Large intestine (tissue), 12 donors: Measurements from ENCODE around the gene WTAP. TPM values are rescaled to one million over a fixed set of nuclear protein-coding genes. Genes with fewer than 3 reads are reported as not detected.

Experiments used
- DNase-seq, 2 donors: peaks; one replicate each; pipeline versions ENCODE4 v3.0.0 to v3.0.0-alpha.2; 2013
- H3K27ac ChIP-seq: one replicate; pipeline ENCODE4 v1.5.1; 2013; ENCODE audit warnings: low read length
- H3K27me3 ChIP-seq: 2 replicates; pipeline ENCODE4 v1.6.1; 2013; ENCODE audit warnings: low read length; ENCODE audit not compliant: control insufficient read depth, insufficient read depth
- H3K36me3 ChIP-seq: 2 replicates; pipeline ENCODE4 v1.6.1; 2013; ENCODE audit warnings: low read length; ENCODE audit not compliant: control insufficient read depth, insufficient read depth
- H3K4me1 ChIP-seq: one replicate; pipeline ENCODE4 v1.6.1; 2013; ENCODE audit warnings: low read length; ENCODE audit not compliant: control insufficient read depth, insufficient read depth
- H3K4me3 ChIP-seq: one replicate; pipeline ENCODE4 v1.5.1; 2013; ENCODE audit warnings: low read length
- H3K9me3 ChIP-seq: one replicate; pipeline ENCODE4 v1.6.1; 2013; ENCODE audit warnings: mild to moderate bottlenecking, low read depth, low read length, moderate library complexity; ENCODE audit not compliant: control insufficient read depth
- WGBS: methylation state at CpG from one replicate; pipeline ENCODE4 v1.1.5; 2013; ENCODE audit warnings: low lambda C conversion rate; ENCODE audit not compliant: insufficient coverage; 5-methylcytosine and 5-hydroxymethylcytosine counted together
- long read RNA-seq, 11 donors: transcript quantifications; one replicate each; lab custom pipeline, GENCODE V29; 2026
- polyA plus RNA-seq: library from polyadenylated mRNA; unstranded; fragments of 120-200 nt; gene quantifications from one replicate; pipeline ENCODE4 v1.2.1, GENCODE V29; 2013

Gene WTAP
- 99.7 TPM for polyA plus RNA-seq
- long read RNA-seq, donor 1, transcript WTAP-201 (6 exons, 1,622 nt): major isoform, 9 of 26 reads
- long read RNA-seq, donor 1, partial matches to known transcripts: 12 of 26 reads
- long read RNA-seq, donor 1, other reads (novel, unspliced or antisense): 0 of 26 reads
- long read RNA-seq, donor 2, transcript WTAP-201 (6 exons, 1,622 nt): major isoform, 17 of 37 reads
- long read RNA-seq, donor 2, partial matches to known transcripts: 15 of 37 reads
- long read RNA-seq, donor 2, other reads (novel, unspliced or antisense): 0 of 37 reads
- long read RNA-seq, donor 3, transcript WTAP-201 (6 exons, 1,622 nt): major isoform, 26 of 56 reads
- long read RNA-seq, donor 3, partial matches to known transcripts: 25 of 56 reads
- long read RNA-seq, donor 3, other reads (novel, unspliced or antisense): 0 of 56 reads
- long read RNA-seq, donor 4, partial matches to known transcripts: 0 of 1 reads
- long read RNA-seq, donor 4, other reads (novel, unspliced or antisense): 0 of 1 reads
- long read RNA-seq, donor 5, transcript WTAP-201 (6 exons, 1,622 nt): major isoform, 12 of 26 reads
- long read RNA-seq, donor 5, partial matches to known transcripts: 12 of 26 reads
- long read RNA-seq, donor 5, other reads (novel, unspliced or antisense): 0 of 26 reads
- long read RNA-seq, donor 6, transcript WTAP-201 (6 exons, 1,622 nt): major isoform, 15 of 35 reads
- long read RNA-seq, donor 6, partial matches to known transcripts: 14 of 35 reads
- long read RNA-seq, donor 6, other reads (novel, unspliced or antisense): 0 of 35 reads
- long read RNA-seq, donor 7, transcript WTAP-201 (6 exons, 1,622 nt): major isoform, 8 of 22 reads
- long read RNA-seq, donor 7, partial matches to known transcripts: 8 of 22 reads
- long read RNA-seq, donor 7, other reads (novel, unspliced or antisense): 0 of 22 reads
- long read RNA-seq, donor 8, transcript WTAP-201 (6 exons, 1,622 nt): major isoform, 19 of 60 reads
- long read RNA-seq, donor 8, transcript WTAP-206 (8 exons, 2,109 nt): minor isoform, 8 of 60 reads
- long read RNA-seq, donor 8, partial matches to known transcripts: 28 of 60 reads
- long read RNA-seq, donor 8, other reads (novel, unspliced or antisense): 0 of 60 reads
- long read RNA-seq, donor 9, transcript WTAP-201 (6 exons, 1,622 nt): major isoform, 11 of 30 reads
- long read RNA-seq, donor 9, partial matches to known transcripts: 12 of 30 reads
- long read RNA-seq, donor 9, other reads (novel, unspliced or antisense): 0 of 30 reads
- long read RNA-seq, donor 10, transcript WTAP-201 (6 exons, 1,622 nt): major isoform, 16 of 33 reads
- long read RNA-seq, donor 10, partial matches to known transcripts: 11 of 33 reads
- long read RNA-seq, donor 10, other reads (novel, unspliced or antisense): 0 of 33 reads
- long read RNA-seq, donor 11, transcript WTAP-201 (6 exons, 1,622 nt): major isoform, 21 of 35 reads
- long read RNA-seq, donor 11, partial matches to known transcripts: 12 of 35 reads
- long read RNA-seq, donor 11, other reads (novel, unspliced or antisense): 0 of 35 reads

DNA sequence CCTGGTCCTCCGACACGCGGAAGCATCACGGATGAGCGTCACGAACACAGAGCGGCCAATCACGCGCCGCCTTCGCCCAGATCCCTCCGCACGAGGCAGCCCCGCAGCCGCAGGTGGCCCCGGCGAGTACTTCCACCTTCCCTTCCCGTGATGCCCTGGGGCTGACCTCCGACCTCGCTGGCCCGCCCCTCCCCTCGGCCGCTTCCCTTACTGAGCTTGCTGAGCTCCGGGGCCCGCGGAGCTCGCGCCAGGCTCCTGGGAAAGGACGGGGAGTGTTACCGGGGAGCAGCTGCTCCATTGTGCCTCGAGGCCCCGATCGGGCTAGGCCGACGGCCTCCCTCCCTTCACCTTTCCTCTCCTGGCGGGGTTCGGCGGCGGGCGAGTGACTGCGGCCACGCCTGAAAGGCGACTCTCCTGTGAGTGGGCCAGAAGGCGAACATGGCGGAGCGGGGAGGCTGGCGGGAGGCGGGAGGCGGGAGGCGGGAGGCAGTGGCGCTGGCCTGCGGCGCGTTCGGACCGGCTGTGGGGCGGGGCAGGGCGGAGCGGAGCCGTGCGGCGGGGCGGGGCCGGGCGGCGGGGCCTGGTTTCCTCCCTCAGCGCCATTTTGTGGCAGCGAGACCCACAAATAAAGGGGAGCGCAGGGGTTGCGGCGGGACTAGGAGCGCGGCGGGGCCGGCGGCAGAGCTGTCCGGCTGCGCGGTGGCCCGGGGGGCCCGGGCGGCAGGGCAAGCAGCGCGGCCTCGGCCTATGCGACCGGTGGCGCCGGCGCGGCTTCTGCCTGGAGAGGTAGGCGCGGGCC is at the start of gene WTAP:
Gene WTAP, plus strand, starts transcription at position 589 of the 799 bp plus-strand sequence. CDS start 8,760 bp downstream, outside the sequence.
- Histone ChIP-seq H3K9me3 (no peaks in the 10 kb centered on the region), H3K36me3 (no peaks in the 10 kb centered on the region), H3K27me3 (no peaks in the 10 kb centered on the region), H3K27ac (peak within 1 kb of the TSS; percentile 99), H3K4me3 (peak within 1 kb of the TSS; percentile 79), H3K4me1 (no peaks in the 10 kb centered on the region)
- no CpG with 5 or more reads among the region's 93 CpGs for WGBS
- peak; percentile 97 to 99 for DNase-seq

DNA sequence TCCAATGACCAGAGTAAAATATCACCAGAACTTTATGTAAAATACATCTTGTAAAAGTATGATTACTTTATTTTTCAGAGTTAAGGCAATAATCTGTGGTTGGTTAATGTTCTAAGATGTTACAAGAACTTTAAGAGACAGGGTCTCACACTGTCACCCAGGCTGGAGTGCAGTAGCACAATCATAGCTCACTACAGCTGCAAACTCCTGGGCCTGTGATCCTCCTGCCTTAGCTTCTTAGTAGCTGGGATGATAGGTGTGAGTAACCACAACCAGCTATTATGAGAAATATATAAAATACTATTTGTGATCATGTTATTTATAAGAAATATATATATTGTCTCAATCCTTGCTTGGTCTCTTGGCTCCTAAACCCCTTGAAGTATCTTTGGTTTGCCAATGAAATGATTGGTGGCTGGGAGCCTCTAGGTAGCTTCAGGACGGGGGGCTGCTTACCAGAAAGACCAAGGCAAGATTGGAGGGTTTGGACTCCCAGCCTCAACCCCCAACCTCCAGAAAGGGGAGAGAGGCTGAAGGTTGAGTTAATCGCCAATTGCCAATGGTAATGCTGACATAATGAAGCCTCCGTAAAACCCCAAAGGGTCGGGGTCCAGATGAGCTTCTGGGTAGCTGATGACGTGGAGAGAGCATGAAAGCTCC is 49.7 kb upstream of the WTAP start:
- no CpG with 5 or more reads among the region's 5 CpGs for WGBS
- Histone ChIP-seq H3K9me3 (no peaks in the 10 kb centered on the region), H3K4me1 (no peaks in the 10 kb centered on the region), H3K27me3 (no peaks in the 10 kb centered on the region), H3K4me3 (no peak overlapping the region), H3K27ac (no peak overlapping the region), H3K36me3 (peaks cover 26% of the 10 kb centered on the region)
- DNase-seq: no peak

DNA sequence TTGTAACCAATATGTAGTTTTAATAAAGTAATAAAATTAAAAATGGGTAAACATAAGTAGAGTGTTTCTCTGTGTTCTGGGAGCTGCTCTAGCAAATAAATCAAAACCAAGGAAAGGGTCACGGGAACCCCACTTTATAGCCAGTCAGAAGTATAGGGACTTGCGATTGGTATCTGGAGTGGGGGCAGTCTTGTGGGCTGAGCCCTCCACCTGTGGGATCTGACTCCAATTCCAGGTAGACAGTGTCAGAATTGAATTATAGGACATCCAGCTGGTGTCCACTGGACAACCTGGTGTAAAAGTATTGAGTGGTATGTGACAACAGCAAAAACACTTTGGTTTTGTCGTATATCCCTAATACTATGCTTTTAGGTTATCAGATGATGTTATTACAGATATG is 48.7 kb upstream of the WTAP start:
- DNase-seq: no peak
- Histone ChIP-seq H3K27me3 (no peaks in the 10 kb centered on the region), H3K9me3 (no peaks in the 10 kb centered on the region), H3K4me1 (no peaks in the 10 kb centered on the region), H3K27ac (no peak overlapping the region), H3K4me3 (no peak overlapping the region), H3K36me3 (peaks cover 34% of the 10 kb centered on the region)
- no CpG with 5 or more reads among the region's 3 CpGs for WGBS

DNA sequence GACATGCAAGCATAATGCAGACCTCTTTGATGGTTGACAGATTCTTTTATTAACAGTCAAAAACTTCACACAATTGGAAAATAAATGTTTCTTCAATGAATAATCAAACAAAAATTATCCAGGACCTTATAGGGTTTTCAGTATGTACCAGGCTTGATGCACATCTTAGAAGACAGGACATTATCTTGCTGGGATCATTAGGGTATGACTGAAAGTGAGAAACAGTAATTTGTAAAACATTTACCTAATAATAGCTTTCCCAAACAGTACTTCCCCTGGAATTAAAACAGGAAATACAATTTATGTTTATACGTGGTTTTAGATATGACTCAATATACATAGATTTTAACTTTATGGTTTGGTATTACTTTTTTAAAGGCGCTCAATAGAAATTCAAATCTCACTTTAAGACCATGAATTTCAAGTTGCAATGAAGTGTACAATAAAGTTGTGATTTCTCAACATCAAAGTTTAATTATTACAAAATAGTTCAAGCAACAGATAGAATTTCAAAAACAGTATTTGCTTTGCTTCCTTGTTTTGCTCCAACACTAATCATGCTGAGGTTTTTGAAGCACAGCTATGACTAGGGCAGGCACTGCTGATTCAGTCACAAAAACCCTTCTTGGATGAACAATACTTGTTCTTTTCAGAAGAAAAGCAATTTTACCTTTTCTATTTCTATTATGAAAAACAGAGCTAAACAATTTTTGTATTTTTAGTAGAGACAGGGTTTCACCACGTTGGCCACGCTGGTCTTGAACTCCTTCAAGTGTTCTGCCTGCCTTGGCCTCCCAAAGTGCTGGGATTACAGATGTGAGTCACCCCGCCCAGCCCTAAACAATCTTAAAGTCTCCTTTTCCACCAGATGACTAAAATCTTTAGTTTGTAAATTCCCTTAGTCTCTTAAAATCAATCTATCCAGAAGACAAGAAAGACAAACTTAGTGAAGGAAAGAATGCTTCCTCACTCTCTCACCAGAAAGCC is 47.9 kb upstream of the WTAP start:
- no peaks in the 10 kb centered on the region for H3K4me1 ChIP-seq
- H3K9me3 ChIP-seq: no peaks in the 10 kb centered on the region
- WGBS: 50% methylated on average over 1 of the region's 5 CpGs
- H3K4me3 ChIP-seq: no peak overlapping the region
- H3K27me3 ChIP-seq: no peaks in the 10 kb centered on the region
- H3K27ac ChIP-seq: no peak overlapping the region
- no peak for DNase-seq
- peaks cover 38% of the 10 kb centered on the region for H3K36me3 ChIP-seq

DNA sequence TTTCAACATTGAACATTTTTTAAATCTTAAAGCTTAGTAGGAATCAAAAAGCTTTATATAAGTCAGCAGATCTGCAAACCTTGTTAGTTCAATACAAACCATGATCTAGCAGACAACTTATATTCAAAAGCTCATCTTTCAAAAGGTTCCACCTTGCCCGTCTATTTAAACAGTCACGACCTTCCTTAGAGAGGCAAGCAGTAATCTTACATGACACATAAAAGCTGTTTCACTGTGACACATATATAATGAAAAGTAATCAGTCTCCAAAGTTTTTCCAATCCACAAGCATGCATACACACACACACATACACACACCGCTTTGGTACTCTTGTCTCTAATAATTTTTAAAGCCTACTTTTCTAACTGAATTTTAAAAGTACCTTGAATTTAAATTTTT is 47.2 kb upstream of the WTAP start:
- no peak for DNase-seq
- H3K4me3 ChIP-seq: no peak overlapping the region
- no peaks in the 10 kb centered on the region for H3K9me3 ChIP-seq
- no peaks in the 10 kb centered on the region for H3K27me3 ChIP-seq
- H3K27ac ChIP-seq: no peak overlapping the region
- no CpG with 5 or more reads among the region's 3 CpGs for WGBS
- no peaks in the 10 kb centered on the region for H3K4me1 ChIP-seq
- peaks cover 42% of the 10 kb centered on the region for H3K36me3 ChIP-seq

DNA sequence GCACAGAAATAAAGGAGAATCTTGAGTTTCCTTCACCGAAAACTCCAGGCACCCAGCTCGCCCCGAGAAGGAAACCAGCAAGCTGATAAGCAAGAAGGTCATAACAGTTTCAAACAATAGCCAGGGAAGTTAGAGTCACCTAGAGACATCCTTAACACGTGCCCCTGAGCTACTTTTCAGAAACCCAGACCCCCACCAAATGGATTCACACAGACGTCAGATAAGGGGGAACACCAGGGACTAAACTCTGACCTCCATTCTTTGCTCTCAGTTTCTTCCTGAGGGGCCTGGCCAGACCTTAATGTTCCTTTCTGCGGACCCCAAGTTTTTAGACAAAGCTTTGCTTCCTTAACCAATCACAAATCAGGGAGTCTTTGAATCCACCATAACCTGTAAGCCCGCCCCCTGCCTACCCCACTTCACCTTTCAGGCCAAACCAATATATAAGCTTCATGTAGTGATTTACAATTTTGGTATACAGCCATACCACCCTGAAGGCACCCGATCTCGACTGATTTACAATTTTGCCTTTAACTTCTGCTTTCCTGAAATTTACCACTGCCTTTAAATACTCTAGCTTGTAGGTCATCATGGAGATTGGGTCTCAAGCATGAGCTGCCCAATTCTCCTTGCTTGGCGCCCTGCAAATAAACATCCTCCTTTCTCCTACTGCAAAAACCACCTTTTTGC is 46.0 kb upstream of the WTAP start:
- Histone ChIP-seq H3K9me3 (no peaks in the 10 kb centered on the region), H3K4me3 (no peak overlapping the region), H3K4me1 (no peaks in the 10 kb centered on the region), H3K27ac (no peak overlapping the region), H3K27me3 (no peaks in the 10 kb centered on the region), H3K36me3 (peaks cover 48% of the 10 kb centered on the region)
- DNase-seq: no peak
- no CpG with 5 or more reads among the region's 10 CpGs for WGBS

DNA sequence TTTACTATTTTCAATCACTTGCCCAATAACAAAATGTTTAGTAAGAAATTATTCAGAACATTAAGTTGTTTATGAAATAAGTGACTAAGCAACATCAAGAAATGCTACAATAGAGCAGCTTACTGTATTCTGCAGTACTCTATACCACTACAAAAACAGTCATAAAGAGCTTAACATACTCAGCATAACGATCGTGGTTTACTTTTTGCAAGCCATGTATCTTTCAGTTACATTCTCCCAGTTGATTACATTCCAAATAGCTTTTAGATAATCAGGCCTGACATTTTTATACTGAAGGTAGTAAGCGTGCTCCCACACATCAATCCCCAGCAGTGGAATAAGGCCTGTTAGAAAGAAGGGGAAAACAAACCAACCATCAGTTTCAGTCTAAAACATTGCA is 45.0 kb upstream of the WTAP start:
- peaks cover 58% of the 10 kb centered on the region for H3K36me3 ChIP-seq
- H3K4me1 ChIP-seq: no peaks in the 10 kb centered on the region
- H3K27ac ChIP-seq: no peak overlapping the region
- no peak for DNase-seq
- H3K27me3 ChIP-seq: no peaks in the 10 kb centered on the region
- no peak overlapping the region for H3K4me3 ChIP-seq
- WGBS: 67% methylated on average over 1 of the region's 3 CpGs
- H3K9me3 ChIP-seq: no peaks in the 10 kb centered on the region

DNA sequence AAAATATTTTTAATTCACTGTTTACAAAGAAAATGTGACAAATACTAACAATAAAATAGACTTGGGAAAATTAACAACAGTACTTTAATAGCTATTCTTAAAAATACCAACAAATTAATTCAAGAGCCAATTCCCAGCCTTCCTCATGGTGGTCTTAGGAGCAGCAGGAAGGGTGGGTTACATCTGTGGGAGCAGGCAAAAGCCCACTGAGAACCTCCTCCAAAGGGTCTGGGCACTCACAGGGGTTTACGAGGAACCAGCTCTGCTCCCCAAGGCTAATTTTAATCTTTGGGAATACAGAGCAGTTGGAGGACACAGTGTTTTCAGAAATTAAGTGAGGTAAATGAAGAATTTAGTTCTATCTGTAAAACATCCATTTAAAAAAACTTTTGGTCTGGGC is 44.5 kb upstream of the WTAP start:
- peaks cover 58% of the 10 kb centered on the region for H3K36me3 ChIP-seq
- H3K27me3 ChIP-seq: no peaks in the 10 kb centered on the region
- DNase-seq: no peak
- no peaks in the 10 kb centered on the region for H3K9me3 ChIP-seq
- H3K4me3 ChIP-seq: no peak overlapping the region
- no peak overlapping the region for H3K27ac ChIP-seq
- no CpG with 5 or more reads among the region's 1 CpG for WGBS
- no peaks in the 10 kb centered on the region for H3K4me1 ChIP-seq
